HepG2 (cell line): ENCODE data around the gene FAM228B. TPM values are rescaled to one million over a fixed set of nuclear protein-coding genes. Genes with fewer than 3 reads are reported as not detected.

Experiments
- ATF7-NPFF ChIP-seq: sonication (generic); formaldehyde crosslinking; IDR thresholded peaks from 2 replicates; pipeline ENCODE4 v1.8.1; 2023; ENCODE audit warnings: mild to moderate bottlenecking, low read depth, missing genetic modification reagents, moderate library complexity
- KMT2A ChIP-seq: sonication (generic); formaldehyde crosslinking; IDR thresholded peaks from 2 replicates; pipeline ENCODE4 v1.4.0; 2020; ENCODE audit warnings: missing genetic modification reagents
- MEF2D ChIP-seq: sonication (generic); formaldehyde crosslinking; IDR thresholded peaks from 2 replicates; pipeline ENCODE4 v1.5.1; 2020; ENCODE audit warnings: mild to moderate bottlenecking, missing genetic modification reagents
- ZNF263 ChIP-seq: sonication (generic); formaldehyde crosslinking; IDR thresholded peaks from 2 replicates; pipeline ENCODE4 v1.4.0; 2020; ENCODE audit warnings: missing genetic modification reagents
- ZNF670 ChIP-seq: sonication (generic); formaldehyde crosslinking; IDR thresholded peaks from 2 replicates; pipeline ENCODE4 v1.8.0; 2022; ENCODE audit warnings: mild to moderate bottlenecking, missing genetic modification reagents, borderline replicate concordance
- ZNF749 ChIP-seq: sonication (generic); formaldehyde crosslinking; IDR thresholded peaks from 2 replicates; pipeline ENCODE4 v1.8.0; 2022; ENCODE audit warnings: mild to moderate bottlenecking, missing genetic modification reagents, moderate library complexity, borderline replicate concordance
- ZNF777 ChIP-seq: sonication (generic); formaldehyde crosslinking; IDR thresholded peaks from 2 replicates; pipeline ENCODE4 v1.4.0; 2020; ENCODE audit warnings: missing genetic modification reagents
- ZNF816 ChIP-seq: sonication (generic); formaldehyde crosslinking; IDR thresholded peaks from 2 replicates; pipeline ENCODE4 v1.8.0; 2022; ENCODE audit warnings: missing genetic modification reagents, mild to moderate bottlenecking, borderline replicate concordance
- polyA plus RNA-seq, 8 experiments: library from polyadenylated mRNA; depleted of rRNA in 3 of 8; stranded (reverse) in 7 of 8; unstranded in 1 of 8; fragments of >200 nt; fragmentation: Illumina TruSeq in 4 of 8; extraction: Trizol in 4 of 8; gene quantifications; 2 replicates each; pipeline versions ENCODE4 v1.2.1 to v1.2.3, GENCODE V29; 2011 to 2016; ENCODE audit warnings: low read depth in 4 of 8, missing spikeins in 1 of 8, mixed read lengths in 1 of 8; ENCODE audit not compliant: insufficient read depth in 1 of 8
- total RNA-seq, 5 experiments: library from RNA; depleted of rRNA; stranded (reverse); fragments of >200 nt; fragmentation: Illumina TruSeq; extraction: Trizol; gene quantifications; 2 replicates each; pipeline ENCODE4 v1.2.3, GENCODE V29; 2016; ENCODE audit warnings: low read depth in 1 of 5
- TF ChIP-seq, protein P1 (sequence below): IDR thresholded peaks from 2 replicates; pipeline ENCODE4 v1.6.1; 2018; ENCODE audit warnings: missing genetic modification reagents
- TF ChIP-seq, protein P2 (sequence below): IDR thresholded peaks from 2 replicates; pipeline ENCODE4 v1.6.1; 2016; ENCODE audit warnings: low read depth, missing genetic modification reagents, missing compliant biosample characterization
- TF ChIP-seq, protein P3 (sequence below): sonication (generic); formaldehyde crosslinking; IDR thresholded peaks from 2 replicates; pipeline ENCODE4 v1.4.0; 2020; ENCODE audit warnings: missing genetic modification reagents, mild to moderate bottlenecking, borderline replicate concordance
- TF ChIP-seq, protein P4 (sequence below): sonication (generic); formaldehyde crosslinking; IDR thresholded peaks from 2 replicates; pipeline ENCODE4 v1.4.0; 2020; ENCODE audit warnings: missing genetic modification reagents
- TF ChIP-seq, protein P5 (sequence below): sonication (generic); formaldehyde crosslinking; IDR thresholded peaks from 2 replicates; pipeline ENCODE4 v1.4.0; 2020; ENCODE audit warnings: low read depth, missing genetic modification reagents

FAM228B gene
- total and polyA plus RNA-seq, 2 of the 13 experiments (the other 11 are each of a cell fraction or from before 2014, with no cell fraction given): 0.79 to 1.1 TPM

DNA sequence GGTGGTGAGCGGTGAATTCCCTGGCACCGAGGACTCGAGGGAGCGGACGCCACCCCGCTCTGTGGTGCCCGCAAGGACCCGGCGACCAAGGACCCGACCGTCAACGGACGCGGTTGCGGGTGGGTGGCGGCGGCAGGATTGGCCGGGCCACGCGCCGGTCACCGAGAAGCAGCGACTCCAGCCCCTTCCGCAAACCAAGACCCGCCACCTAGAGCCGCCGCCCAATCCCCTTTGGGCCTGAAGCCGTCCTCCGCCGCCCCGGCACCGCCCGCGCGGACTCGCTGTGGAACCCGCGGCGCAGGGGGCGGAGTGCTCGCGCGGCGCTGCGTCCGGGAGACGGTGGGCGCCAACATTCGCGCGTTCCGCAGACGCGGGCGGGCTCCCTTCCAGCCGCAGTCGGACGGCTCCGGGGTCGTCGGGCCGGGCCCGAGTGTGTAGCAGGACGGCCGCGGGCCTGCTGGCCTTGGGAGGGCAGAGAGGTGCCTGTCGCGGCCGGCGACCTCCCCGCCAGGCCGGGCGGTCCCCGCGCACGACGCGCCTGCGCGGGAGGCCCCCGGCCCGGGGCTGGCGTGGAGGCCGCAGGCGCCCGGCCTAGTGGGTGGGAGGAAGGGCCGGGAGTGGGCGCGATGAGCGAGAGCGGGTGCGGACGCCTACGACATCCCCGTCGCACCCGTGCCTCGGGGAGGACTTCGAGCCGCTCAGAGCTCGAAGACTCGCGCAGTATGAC, at the start of gene FAM228B, which contains the start of gene PFN4 (continued):
- TF ChIP-seq, protein P1, sequence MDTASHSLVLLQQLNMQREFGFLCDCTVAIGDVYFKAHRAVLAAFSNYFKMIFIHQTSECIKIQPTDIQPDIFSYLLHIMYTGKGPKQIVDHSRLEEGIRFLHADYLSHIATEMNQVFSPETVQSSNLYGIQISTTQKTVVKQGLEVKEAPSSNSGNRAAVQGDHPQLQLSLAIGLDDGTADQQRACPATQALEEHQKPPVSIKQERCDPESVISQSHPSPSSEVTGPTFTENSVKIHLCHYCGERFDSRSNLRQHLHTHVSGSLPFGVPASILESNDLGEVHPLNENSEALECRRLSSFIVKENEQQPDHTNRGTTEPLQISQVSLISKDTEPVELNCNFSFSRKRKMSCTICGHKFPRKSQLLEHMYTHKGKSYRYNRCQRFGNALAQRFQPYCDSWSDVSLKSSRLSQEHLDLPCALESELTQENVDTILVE (CRISPR knock-in tag): no peak
- TF ChIP-seq MEF2D (CRISPR knock-in tag): no peak; the same call in 1 of the 2 replicates
- TF ChIP-seq ZNF816 (CRISPR knock-in tag): 0 out of 2 replicates have a peak, but pooled peaks have one; percentile 37
- peak; percentile 70; the same call in 1 of the 2 replicates for TF ChIP-seq ZNF670 (CRISPR knock-in tag)
- TF ChIP-seq, protein P2, sequence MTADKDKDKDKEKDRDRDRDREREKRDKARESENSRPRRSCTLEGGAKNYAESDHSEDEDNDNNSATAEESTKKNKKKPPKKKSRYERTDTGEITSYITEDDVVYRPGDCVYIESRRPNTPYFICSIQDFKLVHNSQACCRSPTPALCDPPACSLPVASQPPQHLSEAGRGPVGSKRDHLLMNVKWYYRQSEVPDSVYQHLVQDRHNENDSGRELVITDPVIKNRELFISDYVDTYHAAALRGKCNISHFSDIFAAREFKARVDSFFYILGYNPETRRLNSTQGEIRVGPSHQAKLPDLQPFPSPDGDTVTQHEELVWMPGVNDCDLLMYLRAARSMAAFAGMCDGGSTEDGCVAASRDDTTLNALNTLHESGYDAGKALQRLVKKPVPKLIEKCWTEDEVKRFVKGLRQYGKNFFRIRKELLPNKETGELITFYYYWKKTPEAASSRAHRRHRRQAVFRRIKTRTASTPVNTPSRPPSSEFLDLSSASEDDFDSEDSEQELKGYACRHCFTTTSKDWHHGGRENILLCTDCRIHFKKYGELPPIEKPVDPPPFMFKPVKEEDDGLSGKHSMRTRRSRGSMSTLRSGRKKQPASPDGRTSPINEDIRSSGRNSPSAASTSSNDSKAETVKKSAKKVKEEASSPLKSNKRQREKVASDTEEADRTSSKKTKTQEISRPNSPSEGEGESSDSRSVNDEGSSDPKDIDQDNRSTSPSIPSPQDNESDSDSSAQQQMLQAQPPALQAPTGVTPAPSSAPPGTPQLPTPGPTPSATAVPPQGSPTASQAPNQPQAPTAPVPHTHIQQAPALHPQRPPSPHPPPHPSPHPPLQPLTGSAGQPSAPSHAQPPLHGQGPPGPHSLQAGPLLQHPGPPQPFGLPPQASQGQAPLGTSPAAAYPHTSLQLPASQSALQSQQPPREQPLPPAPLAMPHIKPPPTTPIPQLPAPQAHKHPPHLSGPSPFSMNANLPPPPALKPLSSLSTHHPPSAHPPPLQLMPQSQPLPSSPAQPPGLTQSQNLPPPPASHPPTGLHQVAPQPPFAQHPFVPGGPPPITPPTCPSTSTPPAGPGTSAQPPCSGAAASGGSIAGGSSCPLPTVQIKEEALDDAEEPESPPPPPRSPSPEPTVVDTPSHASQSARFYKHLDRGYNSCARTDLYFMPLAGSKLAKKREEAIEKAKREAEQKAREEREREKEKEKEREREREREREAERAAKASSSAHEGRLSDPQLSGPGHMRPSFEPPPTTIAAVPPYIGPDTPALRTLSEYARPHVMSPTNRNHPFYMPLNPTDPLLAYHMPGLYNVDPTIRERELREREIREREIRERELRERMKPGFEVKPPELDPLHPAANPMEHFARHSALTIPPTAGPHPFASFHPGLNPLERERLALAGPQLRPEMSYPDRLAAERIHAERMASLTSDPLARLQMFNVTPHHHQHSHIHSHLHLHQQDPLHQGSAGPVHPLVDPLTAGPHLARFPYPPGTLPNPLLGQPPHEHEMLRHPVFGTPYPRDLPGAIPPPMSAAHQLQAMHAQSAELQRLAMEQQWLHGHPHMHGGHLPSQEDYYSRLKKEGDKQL (CRISPR knock-in tag): 0 out of 2 replicates have a peak, but pooled peaks have one; percentile 26
- peak; percentile 84 for TF ChIP-seq ATF7-NPFF (CRISPR knock-in tag)
- TF ChIP-seq, protein P3, sequence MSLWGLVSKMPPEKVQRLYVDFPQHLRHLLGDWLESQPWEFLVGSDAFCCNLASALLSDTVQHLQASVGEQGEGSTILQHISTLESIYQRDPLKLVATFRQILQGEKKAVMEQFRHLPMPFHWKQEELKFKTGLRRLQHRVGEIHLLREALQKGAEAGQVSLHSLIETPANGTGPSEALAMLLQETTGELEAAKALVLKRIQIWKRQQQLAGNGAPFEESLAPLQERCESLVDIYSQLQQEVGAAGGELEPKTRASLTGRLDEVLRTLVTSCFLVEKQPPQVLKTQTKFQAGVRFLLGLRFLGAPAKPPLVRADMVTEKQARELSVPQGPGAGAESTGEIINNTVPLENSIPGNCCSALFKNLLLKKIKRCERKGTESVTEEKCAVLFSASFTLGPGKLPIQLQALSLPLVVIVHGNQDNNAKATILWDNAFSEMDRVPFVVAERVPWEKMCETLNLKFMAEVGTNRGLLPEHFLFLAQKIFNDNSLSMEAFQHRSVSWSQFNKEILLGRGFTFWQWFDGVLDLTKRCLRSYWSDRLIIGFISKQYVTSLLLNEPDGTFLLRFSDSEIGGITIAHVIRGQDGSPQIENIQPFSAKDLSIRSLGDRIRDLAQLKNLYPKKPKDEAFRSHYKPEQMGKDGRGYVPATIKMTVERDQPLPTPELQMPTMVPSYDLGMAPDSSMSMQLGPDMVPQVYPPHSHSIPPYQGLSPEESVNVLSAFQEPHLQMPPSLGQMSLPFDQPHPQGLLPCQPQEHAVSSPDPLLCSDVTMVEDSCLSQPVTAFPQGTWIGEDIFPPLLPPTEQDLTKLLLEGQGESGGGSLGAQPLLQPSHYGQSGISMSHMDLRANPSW (CRISPR knock-in tag): no peak
- peak; percentile 97 for TF ChIP-seq ZNF749 (CRISPR knock-in tag)
- TF ChIP-seq, protein P4, sequence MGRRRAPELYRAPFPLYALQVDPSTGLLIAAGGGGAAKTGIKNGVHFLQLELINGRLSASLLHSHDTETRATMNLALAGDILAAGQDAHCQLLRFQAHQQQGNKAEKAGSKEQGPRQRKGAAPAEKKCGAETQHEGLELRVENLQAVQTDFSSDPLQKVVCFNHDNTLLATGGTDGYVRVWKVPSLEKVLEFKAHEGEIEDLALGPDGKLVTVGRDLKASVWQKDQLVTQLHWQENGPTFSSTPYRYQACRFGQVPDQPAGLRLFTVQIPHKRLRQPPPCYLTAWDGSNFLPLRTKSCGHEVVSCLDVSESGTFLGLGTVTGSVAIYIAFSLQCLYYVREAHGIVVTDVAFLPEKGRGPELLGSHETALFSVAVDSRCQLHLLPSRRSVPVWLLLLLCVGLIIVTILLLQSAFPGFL: no peak
- TF ChIP-seq, protein P5, sequence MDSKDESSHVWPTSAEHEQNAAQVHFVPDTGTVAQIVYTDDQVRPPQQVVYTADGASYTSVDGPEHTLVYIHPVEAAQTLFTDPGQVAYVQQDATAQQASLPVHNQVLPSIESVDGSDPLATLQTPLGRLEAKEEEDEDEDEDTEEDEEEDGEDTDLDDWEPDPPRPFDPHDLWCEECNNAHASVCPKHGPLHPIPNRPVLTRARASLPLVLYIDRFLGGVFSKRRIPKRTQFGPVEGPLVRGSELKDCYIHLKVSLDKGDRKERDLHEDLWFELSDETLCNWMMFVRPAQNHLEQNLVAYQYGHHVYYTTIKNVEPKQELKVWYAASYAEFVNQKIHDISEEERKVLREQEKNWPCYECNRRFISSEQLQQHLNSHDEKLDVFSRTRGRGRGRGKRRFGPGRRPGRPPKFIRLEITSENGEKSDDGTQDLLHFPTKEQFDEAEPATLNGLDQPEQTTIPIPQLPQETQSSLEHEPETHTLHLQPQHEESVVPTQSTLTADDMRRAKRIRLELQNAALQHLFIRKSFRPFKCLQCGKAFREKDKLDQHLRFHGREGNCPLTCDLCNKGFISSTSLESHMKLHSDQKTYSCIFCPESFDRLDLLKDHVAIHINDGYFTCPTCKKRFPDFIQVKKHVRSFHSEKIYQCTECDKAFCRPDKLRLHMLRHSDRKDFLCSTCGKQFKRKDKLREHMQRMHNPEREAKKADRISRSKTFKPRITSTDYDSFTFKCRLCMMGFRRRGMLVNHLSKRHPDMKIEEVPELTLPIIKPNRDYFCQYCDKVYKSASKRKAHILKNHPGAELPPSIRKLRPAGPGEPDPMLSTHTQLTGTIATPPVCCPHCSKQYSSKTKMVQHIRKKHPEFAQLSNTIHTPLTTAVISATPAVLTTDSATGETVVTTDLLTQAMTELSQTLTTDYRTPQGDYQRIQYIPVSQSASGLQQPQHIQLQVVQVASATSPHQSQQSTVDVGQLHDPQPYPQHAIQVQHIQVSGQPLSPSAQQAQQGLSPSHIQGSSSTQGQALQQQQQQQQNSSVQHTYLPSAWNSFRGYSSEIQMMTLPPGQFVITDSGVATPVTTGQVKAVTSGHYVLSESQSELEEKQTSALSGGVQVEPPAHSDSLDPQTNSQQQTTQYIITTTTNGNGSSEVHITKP (CRISPR knock-in tag): no peak
- TF ChIP-seq ZNF263 (CRISPR knock-in tag): peak; percentile 83
- TF ChIP-seq KMT2A: no peak; the same call in none of the 2 replicates
- peak; percentile 99 for TF ChIP-seq ZNF777 (CRISPR knock-in tag)
